RWPE1 (cell line): ENCODE measurements around the gene MAGEA12.
"Not testable (repeated sequence)": the region's sequence is repeated elsewhere in the genome, so short reads cannot be mapped to it uniquely, and the experiment has no call there.

ENCODE experiments used
- CTCF ChIA-PET: fragments of 350-600 bp; sonication (Branson Sonifier 250); formaldehyde crosslinking; extraction: SDS; loops from one replicate; lab custom pipeline; 2021; lab: Yijun Ruan, JAX
- POLR2A ChIA-PET: fragments of 400-600 bp; formaldehyde crosslinking; extraction: SDS; loops from one replicate; lab custom pipeline; 2020; ENCODE audit warnings: antibody characterized with exemption; ENCODE audit not compliant: low non-redundant PET; lab: Yijun Ruan, JAX
- DNase-seq: peaks from one replicate; pipeline ENCODE4 v3.0.0; 2012; ENCODE audit warnings: low spot score
- H3K27ac ChIP-seq: fragments of 450-650 bp; 2 replicates; pipeline ENCODE4 v1.5.1; 2017
- TF ChIP-seq, protein P1 (sequence below): fragments of 450-650 bp; conservative IDR thresholded peaks from 2 replicates; pipeline ENCODE4 v1.5.1; 2017; ENCODE audit warnings: low read depth, mild to moderate bottlenecking

The MAGEA12 gene

DNA sequence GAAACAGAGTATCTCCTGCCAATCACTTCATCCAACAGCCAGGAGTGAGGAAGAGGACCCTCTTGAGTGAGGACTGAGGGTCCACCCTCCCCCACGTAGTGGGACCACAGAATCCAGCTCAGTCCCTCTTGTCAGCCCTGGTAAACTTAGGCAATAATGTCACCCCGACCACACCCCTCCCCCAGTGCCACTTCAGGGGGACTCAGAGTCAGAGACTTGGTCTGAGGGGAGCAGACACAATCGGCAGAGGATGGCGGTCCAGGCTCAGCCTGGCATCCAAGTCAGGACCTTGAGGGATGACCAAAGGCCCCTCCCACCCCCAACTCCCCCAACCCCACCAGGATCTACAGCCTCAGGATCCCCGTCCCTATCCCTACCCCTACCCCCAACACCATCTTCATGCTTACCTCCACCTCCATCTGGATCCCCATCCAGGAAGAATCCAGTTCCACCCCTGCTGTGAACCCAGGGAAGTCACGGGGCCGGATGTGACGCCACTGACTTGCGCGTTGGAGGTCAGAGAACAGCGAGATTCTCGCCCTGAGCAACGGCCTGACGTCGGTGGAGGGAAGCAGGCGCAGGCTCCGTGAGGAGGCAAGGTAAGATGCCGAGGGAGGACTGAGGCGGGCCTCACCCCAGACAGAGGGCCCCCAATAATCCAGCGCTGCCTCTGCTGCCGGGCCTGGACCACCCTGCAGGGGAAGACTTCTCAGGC is at the start of gene MAGEA12, which contains the start of gene CSAG1:
Gene MAGEA12, plus strand, starts transcription at position 497 of the 715 bp plus-strand sequence. CDS start 2,405 bp downstream, outside the sequence.
Gene CSAG1, minus strand, starts transcription at position 461 of the 715 bp plus-strand sequence. CDS start 1,261 bp downstream, outside the sequence.
- ChIA-PET POLR2A (no interaction called here), CTCF (no interaction called here)
- H3K27ac ChIP-seq: no peak within 1 kb of the TSS
- no peak for DNase-seq
- TF ChIP-seq, protein P1, sequence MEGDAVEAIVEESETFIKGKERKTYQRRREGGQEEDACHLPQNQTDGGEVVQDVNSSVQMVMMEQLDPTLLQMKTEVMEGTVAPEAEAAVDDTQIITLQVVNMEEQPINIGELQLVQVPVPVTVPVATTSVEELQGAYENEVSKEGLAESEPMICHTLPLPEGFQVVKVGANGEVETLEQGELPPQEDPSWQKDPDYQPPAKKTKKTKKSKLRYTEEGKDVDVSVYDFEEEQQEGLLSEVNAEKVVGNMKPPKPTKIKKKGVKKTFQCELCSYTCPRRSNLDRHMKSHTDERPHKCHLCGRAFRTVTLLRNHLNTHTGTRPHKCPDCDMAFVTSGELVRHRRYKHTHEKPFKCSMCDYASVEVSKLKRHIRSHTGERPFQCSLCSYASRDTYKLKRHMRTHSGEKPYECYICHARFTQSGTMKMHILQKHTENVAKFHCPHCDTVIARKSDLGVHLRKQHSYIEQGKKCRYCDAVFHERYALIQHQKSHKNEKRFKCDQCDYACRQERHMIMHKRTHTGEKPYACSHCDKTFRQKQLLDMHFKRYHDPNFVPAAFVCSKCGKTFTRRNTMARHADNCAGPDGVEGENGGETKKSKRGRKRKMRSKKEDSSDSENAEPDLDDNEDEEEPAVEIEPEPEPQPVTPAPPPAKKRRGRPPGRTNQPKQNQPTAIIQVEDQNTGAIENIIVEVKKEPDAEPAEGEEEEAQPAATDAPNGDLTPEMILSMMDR: no peak

DNA sequence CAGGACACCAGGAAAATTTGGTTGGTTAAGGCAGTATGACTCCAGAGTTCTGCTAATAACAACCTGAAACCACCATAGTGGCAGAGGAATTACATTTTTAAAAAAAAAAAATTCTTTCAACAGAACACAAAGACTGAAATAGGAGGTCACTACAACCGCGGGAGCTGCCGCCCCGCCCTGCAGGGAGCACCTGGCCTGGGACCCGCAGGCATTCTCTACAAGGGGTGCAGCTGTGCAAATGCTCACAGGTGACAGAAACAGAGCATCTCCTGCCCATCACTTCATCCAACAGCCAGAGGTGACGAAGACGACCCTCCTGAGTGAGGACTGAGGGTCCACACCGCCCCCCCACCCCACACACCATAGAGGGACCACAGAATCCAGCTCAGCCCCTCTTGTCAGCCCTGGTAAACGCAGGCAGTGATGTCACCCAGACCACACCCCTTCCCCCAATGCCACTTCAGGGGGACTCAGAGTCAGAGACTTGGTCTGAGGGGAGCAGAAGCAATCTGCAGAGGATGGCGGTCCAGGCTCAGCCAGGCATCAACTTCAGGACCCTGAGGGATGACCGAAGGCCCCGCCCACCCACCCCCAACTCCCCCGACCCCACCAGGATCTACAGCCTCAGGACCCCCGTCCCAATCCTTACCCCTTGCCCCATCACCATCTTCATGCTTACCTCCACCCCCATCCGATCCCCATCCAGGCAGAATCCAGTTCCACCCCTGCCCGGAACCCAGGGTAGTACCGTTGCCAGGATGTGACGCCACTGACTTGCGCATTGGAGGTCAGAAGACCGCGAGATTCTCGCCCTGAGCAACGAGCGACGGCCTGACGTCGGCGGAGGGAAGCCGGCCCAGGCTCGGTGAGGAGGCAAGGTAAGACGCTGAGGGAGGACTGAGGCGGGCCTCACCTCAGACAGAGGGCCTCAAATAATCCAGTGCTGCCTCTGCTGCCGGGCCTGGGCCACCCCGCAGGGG is 35.3 kb upstream of the MAGEA12 start, which contains the start of gene MAGEA3:
Gene MAGEA3, plus strand, starts transcription at position 843 of the 980 bp plus-strand sequence. CDS start 2,039 bp downstream, outside the sequence.
- H3K27ac ChIP-seq, DNase-seq, CTCF ChIA-PET, POLR2A ChIA-PET: not testable (repeated sequence)

GRCh38 chrX:152700390-152700789 is 33.2 kb upstream of the MAGEA12 start:
- POLR2A ChIA-PET, CTCF ChIA-PET, H3K27ac ChIP-seq, DNase-seq: not testable (repeated sequence)

- CTCF ChIA-PET, H3K27ac ChIP-seq, POLR2A ChIA-PET, DNase-seq: not testable (repeated sequence)
These were observed 27.1 kb upstream of the MAGEA12 start for GRCh38 chrX:152706500-152706899.

- POLR2A ChIA-PET, CTCF ChIA-PET, H3K27ac ChIP-seq, DNase-seq: not testable (repeated sequence)
These were observed 24.4 kb upstream of the MAGEA12 start, which contains the start of gene CSAG2 for GRCh38 chrX:152709173-152709572. CSAG2 (minus strand) TSS chrX:152709273; CDS start chrX:152709112, 161 bp downstream.

GRCh38 chrX:152713195-152713594 is 20.4 kb upstream of the MAGEA12 start:
- CTCF ChIA-PET, POLR2A ChIA-PET, H3K27ac ChIP-seq, DNase-seq: not testable (repeated sequence)

- POLR2A ChIA-PET, CTCF ChIA-PET, DNase-seq, H3K27ac ChIP-seq: not testable (repeated sequence)
These were observed 19.5 kb upstream of the MAGEA12 start, which contains the start of gene MAGEA2B for GRCh38 chrX:152713815-152714787. MAGEA2B (plus strand) TSS chrX:152714628; CDS start chrX:152717107, 2,479 bp downstream.

DNA sequence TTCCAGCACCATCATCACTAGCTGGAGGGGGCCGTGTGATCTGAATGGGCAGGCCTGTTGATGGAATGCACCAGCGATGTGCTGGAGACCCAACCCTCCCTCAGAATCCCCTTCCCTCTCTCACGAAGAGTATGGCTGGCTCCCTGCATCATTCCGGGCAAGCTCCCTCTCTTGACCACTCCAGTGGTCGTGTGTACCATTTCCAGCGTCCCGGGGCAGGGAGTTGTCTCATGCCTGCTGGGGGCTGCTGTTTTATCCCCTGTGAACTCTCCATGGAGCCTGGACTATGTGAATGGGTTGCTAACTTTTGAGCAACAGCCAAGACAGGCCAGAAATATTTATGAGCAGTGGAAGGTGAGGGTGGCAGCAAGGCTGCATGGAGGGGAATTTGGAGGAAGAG is 8.1 kb upstream of the MAGEA12 start:
- ChIA-PET POLR2A (no interaction called here), CTCF (no interaction called here)
- no peak overlapping the region for H3K27ac ChIP-seq
- no peak for DNase-seq
- TF ChIP-seq, protein P1: no peak

- H3K27ac ChIP-seq, DNase-seq, CTCF ChIA-PET, POLR2A ChIA-PET: not testable (repeated sequence)
These were observed 744 bp downstream of the MAGEA12 start for GRCh38 chrX:152734143-152734858.
